HL-60 (cell line): ENCODE measurements around the gene RGS4.

Source experiments
- CTCF ChIP-seq: IDR thresholded peaks from one replicate; pipeline ENCODE4 v1.5.1; 2011; ENCODE audit warnings: low read length, control low read depth, inconsistent platforms; ENCODE audit not compliant: insufficient read depth
- POLR2AphosphoS5 ChIP-seq: IDR thresholded peaks from 2 replicates; pipeline ENCODE4 v1.6.1; 2012; ENCODE audit warnings: low read depth
- REST ChIP-seq: IDR thresholded peaks from 2 replicates; pipeline ENCODE4 v1.6.1; 2012; ENCODE audit warnings: low read depth; ENCODE audit not compliant: insufficient replicate concordance
- SPI1 ChIP-seq: IDR thresholded peaks from 2 replicates; pipeline ENCODE4 v1.6.1; 2012; ENCODE audit warnings: low read depth, mild to moderate bottlenecking, borderline replicate concordance

- TF ChIP-seq CTCF (no peak), POLR2AphosphoS5 (no peak), SPI1 (no peak), REST (no peak)
Measured at GRCh38 chr1:163082971-163083370, 13.8 kb downstream of the RGS4 start.
